HCT116 (cell line): Measurements from ENCODE around the gene KATNAL2. TPM values are rescaled to one million over a fixed set of nuclear protein-coding genes. Genes with fewer than 3 reads are reported as not detected.
"Not testable (repeated sequence)": the region's sequence is repeated elsewhere in the genome, so short reads cannot be mapped to it uniquely, and the experiment has no call there.

Experiments
- ATAC-seq: fragments of 200-7000 bp; cut with Tn5 transposase; 2 replicates; pipeline ENCODE4 v1.9.1; 2020; ENCODE audit warnings: mild to moderate bottlenecking, moderate library complexity
- BruUV-seq: library from RNA; stranded (reverse); fragments of 400-500 nt; replicated peaks from 2 replicates; lab custom pipeline; 2021; lab: Mats Ljungman, UMichigan
- CTCF ChIA-PET: fragments of 300-600 bp; sonication (Branson Sonifier 250); formaldehyde crosslinking; loops from one replicate; lab custom pipeline; 2021; ENCODE audit warnings: antibody characterized with exemption; lab: Charles Lee
- POLR2A ChIA-PET: fragments of 300-600, 350-600 bp; sonication (Branson Sonifier 250); formaldehyde crosslinking; loops from one replicate; lab custom pipeline; 2021; ENCODE audit warnings: antibody characterized with exemption; lab: Charles Lee
- RAD21 ChIA-PET, 2 experiments: fragments of 300-600 bp; sonication (Branson Sonifier 250); formaldehyde crosslinking; loops; one replicate each; lab custom pipeline; 2023; ENCODE audit warnings: low total read pairs in 2 of 2; ENCODE audit not compliant: uncharacterized antibody in 2 of 2, unreplicated experiment in 2 of 2, low non-redundant PET in 1 of 2; lab: Charles Lee
- DNase-seq: peaks from one replicate; pipeline ENCODE4 v3.0.0-alpha.2; 2010; ENCODE audit warnings: low read depth, low spot score
- H2AFZ ChIP-seq: fragments of 200-600 bp; shearing (Covaris generic), sonication (generic); 2 replicates; pipeline ENCODE4 v1.6.1; 2017; ENCODE audit warnings: low read depth, mixed run types, mixed read lengths, antibody characterized with exemption, low read length; ENCODE audit not compliant: poor library complexity, severe bottlenecking
- H3K27ac ChIP-seq: 2 replicates; pipeline ENCODE4 v1.5.1; 2012; ENCODE audit warnings: low read depth, low read length
- H3K27me3 ChIP-seq: fragments of 200-600 bp; sonication (generic); 2 replicates; pipeline ENCODE4 v1.6.1; 2016; ENCODE audit warnings: mixed run types, low read length, mixed read lengths; ENCODE audit not compliant: insufficient read depth
- H3K36me3 ChIP-seq, 2 experiments: fragments of 200-500 bp in 1 of 2; fragments of 200-600 bp in 1 of 2; sonication (Bioruptor generic) in 1 of 2; sonication (generic) in 1 of 2; 2 replicates each; pipeline versions ENCODE4 v1.5.1 to v1.6.1; 2014 to 2016; ENCODE audit warnings: low read length in 2 of 2, inconsistent platforms in 1 of 2, mixed read lengths in 1 of 2, mixed run types in 1 of 2; ENCODE audit not compliant: insufficient read depth in 2 of 2, control insufficient read depth in 1 of 2
- H3K4me1 ChIP-seq, 2 experiments: fragments of 200-600 bp in 1 of 2; sonication (generic) in 1 of 2; 2 replicates each; pipeline versions ENCODE4 v1.5.1 to v1.6.1; 2012 to 2017; ENCODE audit warnings: low read length in 2 of 2, inconsistent platforms in 1 of 2, mild to moderate bottlenecking in 1 of 2, mixed read lengths in 1 of 2, mixed run types in 1 of 2, moderate library complexity in 1 of 2; ENCODE audit not compliant: insufficient read depth in 2 of 2, control insufficient read depth in 1 of 2
- H3K4me2 ChIP-seq: fragments of 200-600 bp; sonication (generic); 2 replicates; pipeline ENCODE4 v1.6.1; 2017; ENCODE audit warnings: mixed run types, low read length, mixed read lengths
- H3K4me3 ChIP-seq, 2 experiments: fragments of 200-600 bp in 1 of 2; sonication (generic) in 1 of 2; replicated peaks in 1 of 2; 2 replicates each; pipeline ENCODE4 v1.5.1; 2011 to 2016; ENCODE audit warnings: low read length in 2 of 2, control low read depth in 1 of 2, low read depth in 1 of 2, mild to moderate bottlenecking in 1 of 2, mixed read lengths in 1 of 2, mixed run types in 1 of 2
- H3K79me2 ChIP-seq: fragments of 200-600 bp; sonication (generic); 2 replicates; pipeline ENCODE4 v1.6.1; 2017; ENCODE audit warnings: mild to moderate bottlenecking, mixed run types, low read length, moderate library complexity, mixed read lengths; ENCODE audit not compliant: insufficient read depth
- H3K9ac ChIP-seq: fragments of 200-600 bp; sonication (generic); 2 replicates; pipeline ENCODE4 v1.6.1; 2016; ENCODE audit warnings: low read length, mixed read lengths
- H3K9me2 ChIP-seq: fragments of 200-600 bp; sonication (generic), shearing (Covaris generic); 2 replicates; pipeline ENCODE4 v1.6.1; 2017; ENCODE audit warnings: mixed run types, mild to moderate bottlenecking, moderate library complexity; ENCODE audit not compliant: insufficient read depth
- H3K9me3 ChIP-seq, 2 experiments: fragments of 200-500 bp in 1 of 2; fragments of 200-600 bp in 1 of 2; sonication (Bioruptor generic) in 1 of 2; sonication (generic) in 1 of 2; 2 replicates each; pipeline ENCODE4 v1.6.1; 2014 to 2017; ENCODE audit warnings: low read length in 2 of 2, mixed read lengths in 2 of 2, inconsistent platforms in 1 of 2, low read depth in 1 of 2, mild to moderate bottlenecking in 1 of 2, mixed run types in 1 of 2, moderate library complexity in 1 of 2; ENCODE audit not compliant: control insufficient read depth in 1 of 2, insufficient read depth in 1 of 2
- H4K20me1 ChIP-seq: fragments of 200-600 bp; sonication (generic), shearing (Covaris generic); 2 replicates; pipeline ENCODE4 v1.6.1; 2017; ENCODE audit warnings: mixed run types, mild to moderate bottlenecking, moderate library complexity; ENCODE audit not compliant: insufficient read depth
- EGR1 ChIP-seq: IDR thresholded peaks from 2 replicates; pipeline ENCODE4 v1.6.1; 2012; ENCODE audit warnings: low read depth
- EZH2 ChIP-seq: fragments of 200-600 bp; sonication (generic); IDR thresholded peaks from 2 replicates; pipeline ENCODE4 v1.6.1; 2017; ENCODE audit warnings: antibody characterized with exemption, mixed run types
- FOSL1 ChIP-seq: IDR thresholded peaks from 2 replicates; pipeline ENCODE4 v1.6.1; 2012; ENCODE audit warnings: low read depth
- JUND ChIP-seq: IDR thresholded peaks from 2 replicates; pipeline ENCODE4 v1.6.1; 2012
- RAD21 ChIP-seq: IDR thresholded peaks from 2 replicates; pipeline ENCODE4 v1.6.1; 2012; ENCODE audit warnings: low read depth, mild to moderate bottlenecking
- SP1 ChIP-seq: IDR thresholded peaks from 2 replicates; pipeline ENCODE4 v1.6.1; 2012; ENCODE audit warnings: low read depth
- YY1 ChIP-seq: IDR thresholded peaks from 2 replicates; pipeline ENCODE4 v1.6.1; 2011; ENCODE audit warnings: low read length, low read depth, moderate library complexity, mild to moderate bottlenecking; ENCODE audit not compliant: insufficient replicate concordance; ENCODE audit errors: extremely low read depth
- ZFX ChIP-seq: fragments of 450-650 bp; IDR thresholded peaks from 2 replicates; pipeline ENCODE4 v1.6.1; 2017
- intact Hi-C: fragments of 100-400 bp; cut with micrococcal nuclease; formaldehyde crosslinking; loops from 2 replicates; pipeline ENCODE4 v1.10.0; 2022
- total RNA-seq: library from RNA; stranded (reverse); gene quantifications from one replicate; pipeline ENCODE4 v1.2.1, GENCODE V29; 2021; ENCODE audit not compliant: unreplicated experiment

KATNAL2 gene
- total RNA-seq, 1 experiment from 2014 or later: 2.0 TPM

GRCh38 chr18:47032945-47033344 is 115.5 kb downstream of the KATNAL2 start:
- no peaks in the 10 kb centered on the region for H3K4me1 ChIP-seq
- POLR2A ChIA-PET: no interaction called here
- intact Hi-C loops: no loop called here
- no peak overlapping the region for H3K9ac ChIP-seq
- CTCF ChIA-PET: no interaction called here
- no TSS peak for BruUV-seq
- no peaks in the 10 kb centered on the region for H3K9me2 ChIP-seq
- H3K4me3 ChIP-seq: no peak overlapping the region
- no peaks in the 10 kb centered on the region for H3K9me3 ChIP-seq
- H3K27ac ChIP-seq: no peak overlapping the region
- TF ChIP-seq JUND (no peak), SP1 (no peak), EGR1 (no peak), EZH2 (no peak), ZFX (no peak), YY1 (no peak), RAD21 (no peak), FOSL1 (no peak)
- TF ChIP-seq, all 23 proteins: peak for 0
- Histone ChIP-seq H2AFZ (no peak overlapping the region), H3K4me2 (no peak overlapping the region), H3K79me2 (no peaks in the 10 kb centered on the region), H3K27me3 (no peaks in the 10 kb centered on the region), H3K36me3 (no peaks in the 10 kb centered on the region), H4K20me1 (no peaks in the 10 kb centered on the region)
- ATAC-seq: no peak
- RAD21 ChIA-PET: no interaction called here
- DNase-seq: no peak

- H3K9me2 ChIP-seq, CTCF ChIA-PET, H3K27ac ChIP-seq: not testable (repeated sequence)
Observed at GRCh38 chr18:47034591-47034990, 117.2 kb downstream of the KATNAL2 start.

More at GRCh38 chr18:47034591-47034990, 117.2 kb downstream of the KATNAL2 start:
- H3K4me2 ChIP-seq, POLR2A ChIA-PET, H3K4me1 ChIP-seq, H3K4me3 ChIP-seq, H3K36me3 ChIP-seq, H3K27me3 ChIP-seq, H3K79me2 ChIP-seq, H4K20me1 ChIP-seq, DNase-seq, intact Hi-C loops, BruUV-seq, RAD21 ChIA-PET, ATAC-seq, H3K9me3 ChIP-seq, H3K9ac ChIP-seq, H2AFZ ChIP-seq: not testable (repeated sequence)
